Spleen (tissue), 7 donors: Measurements from ENCODE around the gene SCNN1A.

ENCODE experiments used
- POLR2A ChIP-seq, 3 donors: fragments of 450-650 bp; IDR thresholded peaks; one replicate each; pipeline ENCODE4 v1.5.1; 2017; ENCODE audit warnings: antibody characterized with exemption in 3 of 3, mild to moderate bottlenecking in 1 of 3
- TF ChIP-seq, protein P1 (sequence below), 11 experiments: fragments of 200-600 bp in 7 of 11; fragments of 450-650 bp in 4 of 11; sonication (generic) in 4 of 11; IDR thresholded peaks in 8 of 11; conservative IDR thresholded peaks in 3 of 11; 1 replicate in 7 of 11; 2 replicates in 4 of 11; pipeline versions ENCODE4 v1.4.0 to v1.8.0; 2016 to 2021; ENCODE audit warnings: antibody characterized with exemption in 11 of 11, inconsistent platforms in 4 of 11, mild to moderate bottlenecking in 1 of 11
- donor health status: DM: no; HTN: no; CAD: no; lungs with moderate emphysema.
- donor health status: DM: no; HTN: no; CAD: no.
- donor health status: DM: no; HTN: no; CAD: no.

DNA sequence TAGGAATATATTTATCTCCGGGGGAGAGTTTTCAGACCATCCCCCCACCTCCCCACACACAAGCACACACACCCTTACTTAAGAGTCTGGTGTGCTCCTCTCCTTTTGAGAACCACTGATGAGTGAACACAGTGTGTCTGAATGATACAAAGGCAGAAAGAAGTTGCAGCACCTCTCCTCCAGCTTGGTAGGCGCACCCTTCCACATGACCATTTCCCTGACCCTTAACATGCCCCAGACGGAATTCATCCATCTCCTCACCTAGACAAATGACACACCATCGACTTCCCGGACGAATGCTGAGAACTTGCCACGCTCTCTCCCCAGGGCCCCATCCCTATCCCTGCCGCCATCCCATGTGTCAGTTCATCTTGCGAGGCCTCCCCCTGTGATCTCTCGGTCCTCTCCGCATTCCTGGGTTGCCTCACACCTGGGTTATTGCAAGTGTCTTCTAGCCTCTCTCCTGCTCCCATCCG, 37.4 kb downstream of the SCNN1A start:
- TF ChIP-seq POLR2A (IDR thresholded peaks at IDR 0.05) = no peak
- TF ChIP-seq, protein P1, sequence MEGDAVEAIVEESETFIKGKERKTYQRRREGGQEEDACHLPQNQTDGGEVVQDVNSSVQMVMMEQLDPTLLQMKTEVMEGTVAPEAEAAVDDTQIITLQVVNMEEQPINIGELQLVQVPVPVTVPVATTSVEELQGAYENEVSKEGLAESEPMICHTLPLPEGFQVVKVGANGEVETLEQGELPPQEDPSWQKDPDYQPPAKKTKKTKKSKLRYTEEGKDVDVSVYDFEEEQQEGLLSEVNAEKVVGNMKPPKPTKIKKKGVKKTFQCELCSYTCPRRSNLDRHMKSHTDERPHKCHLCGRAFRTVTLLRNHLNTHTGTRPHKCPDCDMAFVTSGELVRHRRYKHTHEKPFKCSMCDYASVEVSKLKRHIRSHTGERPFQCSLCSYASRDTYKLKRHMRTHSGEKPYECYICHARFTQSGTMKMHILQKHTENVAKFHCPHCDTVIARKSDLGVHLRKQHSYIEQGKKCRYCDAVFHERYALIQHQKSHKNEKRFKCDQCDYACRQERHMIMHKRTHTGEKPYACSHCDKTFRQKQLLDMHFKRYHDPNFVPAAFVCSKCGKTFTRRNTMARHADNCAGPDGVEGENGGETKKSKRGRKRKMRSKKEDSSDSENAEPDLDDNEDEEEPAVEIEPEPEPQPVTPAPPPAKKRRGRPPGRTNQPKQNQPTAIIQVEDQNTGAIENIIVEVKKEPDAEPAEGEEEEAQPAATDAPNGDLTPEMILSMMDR (IDR thresholded peaks at IDR 0.05 in 8 of 11, conservative IDR thresholded peaks at IDR 0.05 in 3 of 11) = no peak
